SK-N-SH (cell line): ENCODE results near the gene LMF1. TPM values are rescaled to one million over a fixed set of nuclear protein-coding genes. Genes with fewer than 3 reads are reported as not detected.

Experiments used
- CTCF ChIA-PET: fragments of 300-600, 350-600 bp; formaldehyde crosslinking; extraction: SDS; loops from one replicate; lab custom pipeline; 2021; lab: Yijun Ruan, JAX
- POLR2A ChIA-PET: fragments of 350-600 bp; sonication (Branson Sonifier 250); formaldehyde crosslinking; extraction: SDS; loops from one replicate; lab custom pipeline; 2020; ENCODE audit warnings: antibody characterized with exemption, inconsistent platforms; lab: Yijun Ruan, JAX
- DNase-seq: peaks from one replicate; pipeline ENCODE4 v3.0.0; 2012
- H2AFZ ChIP-seq: fragments of 200-600 bp; sonication (generic); 2 replicates; pipeline ENCODE4 v1.8.1; 2016; ENCODE audit warnings: antibody characterized with exemption, mild to moderate bottlenecking, low read depth
- H3F3A ChIP-seq: fragments of 200-600 bp; sonication (generic); replicated peaks from 2 replicates; pipeline ENCODE3; 2016; ENCODE audit warnings: antibody characterized with exemption, mild to moderate bottlenecking; ENCODE audit not compliant: insufficient read depth
- H3K27ac ChIP-seq, 2 experiments: fragments of 200-500 bp in 1 of 2; fragments of 200-600 bp in 1 of 2; sonication (Bioruptor generic) in 1 of 2; sonication (generic), shearing (Covaris generic) in 1 of 2; 2 replicates each; pipeline versions ENCODE4 v1.5.1 to v1.6.1; 2014 to 2016; ENCODE audit warnings: low read depth in 2 of 2, inconsistent platforms in 1 of 2, low read length in 1 of 2, mild to moderate bottlenecking in 1 of 2, mixed read lengths in 1 of 2
- H3K27me3 ChIP-seq: fragments of 200-600 bp; sonication (generic), shearing (Covaris generic); 2 replicates; pipeline ENCODE4 v1.6.1; 2016; ENCODE audit warnings: mixed run types; ENCODE audit not compliant: insufficient read depth
- H3K36me3 ChIP-seq, 2 experiments: fragments of 200-500 bp in 1 of 2; fragments of 200-600 bp in 1 of 2; sonication (Bioruptor generic) in 1 of 2; sonication (generic) in 1 of 2; replicated peaks in 1 of 2; 2 replicates each; pipeline versions ENCODE3 to v1.5.1; 2014 to 2016; ENCODE audit warnings: low read length in 1 of 2, mild to moderate bottlenecking in 1 of 2; ENCODE audit not compliant: insufficient read depth in 2 of 2, control insufficient read depth in 1 of 2
- H3K4me1 ChIP-seq, 2 experiments: fragments of 200-500 bp in 1 of 2; fragments of 200-600 bp in 1 of 2; sonication (Bioruptor generic) in 1 of 2; sonication (generic), shearing (Covaris generic) in 1 of 2; 2 replicates each; pipeline versions ENCODE4 v1.5.1 to v1.6.1; 2014 to 2016; ENCODE audit warnings: low read depth in 1 of 2, low read length in 1 of 2, mixed run types in 1 of 2; ENCODE audit not compliant: insufficient read depth in 2 of 2, control insufficient read depth in 1 of 2
- H3K4me2 ChIP-seq: fragments of 200-600 bp; sonication (generic), shearing (Covaris generic); 2 replicates; pipeline ENCODE4 v1.6.1; 2017; ENCODE audit warnings: mixed run types
- H3K4me3 ChIP-seq, 2 experiments: fragments of 200-500 bp in 1 of 2; fragments of 200-600 bp in 1 of 2; sonication (Bioruptor generic) in 1 of 2; sonication (generic), shearing (Covaris generic) in 1 of 2; 2 replicates each; pipeline versions ENCODE4 v1.5.1 to v1.8.1; 2014 to 2016; ENCODE audit warnings: low read depth in 2 of 2, inconsistent platforms in 1 of 2, low read length in 1 of 2, mild to moderate bottlenecking in 1 of 2, mixed read lengths in 1 of 2, moderate library complexity in 1 of 2
- H3K79me2 ChIP-seq: fragments of 200-600 bp; sonication (generic); 2 replicates; pipeline ENCODE4 v1.8.1; 2017; ENCODE audit warnings: mild to moderate bottlenecking; ENCODE audit not compliant: insufficient read depth
- H3K9ac ChIP-seq: fragments of 200-600 bp; sonication (generic); 2 replicates; pipeline ENCODE4 v1.6.1; 2017; ENCODE audit warnings: mixed run types
- H3K9me2 ChIP-seq: fragments of 200-600 bp; sonication (generic); 2 replicates; pipeline ENCODE4 v1.6.1; 2017; ENCODE audit warnings: mixed run types
- H3K9me3 ChIP-seq: fragments of 200-600 bp; sonication (generic); 2 replicates; pipeline ENCODE4 v1.6.1; 2017; ENCODE audit warnings: mixed run types, mild to moderate bottlenecking, moderate library complexity
- H4K20me1 ChIP-seq: fragments of 200-600 bp; sonication (generic); 2 replicates; pipeline ENCODE4 v1.6.1; 2017; ENCODE audit warnings: mild to moderate bottlenecking, mixed run types; ENCODE audit not compliant: insufficient read depth
- CHD2 ChIP-seq: fragments of 150-350 bp; IDR thresholded peaks from 2 replicates; pipeline ENCODE4 v1.6.1; 2018; ENCODE audit warnings: low read length; ENCODE audit not compliant: partially characterized antibody
- CTCF ChIP-seq: fragments of 200-600 bp; sonication (generic); IDR thresholded peaks from 2 replicates; pipeline ENCODE4 v1.6.1; 2017; ENCODE audit warnings: antibody characterized with exemption, mild to moderate bottlenecking, moderate library complexity
- ELF1 ChIP-seq: IDR thresholded peaks from 2 replicates; pipeline ENCODE4 v1.4.0; 2012
- EZH2phosphoT487 ChIP-seq: fragments of 200-600 bp; sonication (generic); IDR thresholded peaks from 2 replicates; pipeline ENCODE4 v1.6.1; 2017; ENCODE audit warnings: low read depth, mixed run types, mild to moderate bottlenecking, antibody characterized with exemption, moderate library complexity, borderline replicate concordance
- FOXJ3 ChIP-seq: sonication (generic); formaldehyde crosslinking; IDR thresholded peaks from 2 replicates; pipeline ENCODE4 v1.5.1; 2020; ENCODE audit warnings: mild to moderate bottlenecking, missing genetic modification reagents
- GABPA ChIP-seq: IDR thresholded peaks from 2 replicates; pipeline ENCODE4 v1.4.0; 2012; ENCODE audit warnings: low read depth, mild to moderate bottlenecking
- IRF3 ChIP-seq: fragments of 150-350 bp; IDR thresholded peaks from 2 replicates; pipeline ENCODE4 v1.6.1; 2016; ENCODE audit warnings: mild to moderate bottlenecking, low read depth, low read length
- MEF2A ChIP-seq: IDR thresholded peaks from 2 replicates; pipeline ENCODE4 v1.4.0; 2012; ENCODE audit warnings: low read depth, borderline replicate concordance
- NFIC ChIP-seq: IDR thresholded peaks from 2 replicates; pipeline ENCODE4 v1.4.0; 2012; ENCODE audit warnings: borderline replicate concordance
- RAD21 ChIP-seq: IDR thresholded peaks from 2 replicates; pipeline ENCODE4 v1.6.1; 2012; ENCODE audit warnings: mild to moderate bottlenecking, low read length
- RCOR1 ChIP-seq: fragments of 150-350 bp; IDR thresholded peaks from 2 replicates; pipeline ENCODE4 v1.6.1; 2017; ENCODE audit warnings: antibody characterized with exemption, low read length
- RFX5 ChIP-seq: IDR thresholded peaks from 2 replicates; pipeline ENCODE4 v1.6.1; 2012; ENCODE audit warnings: mild to moderate bottlenecking, improper control_type of control experiment, low read length
- RXRA ChIP-seq: IDR thresholded peaks from 2 replicates; pipeline ENCODE4 v1.4.0; 2012; ENCODE audit warnings: low read depth, mild to moderate bottlenecking, borderline replicate concordance
- USF2 ChIP-seq: fragments of 150-350 bp; IDR thresholded peaks from 2 replicates; pipeline ENCODE4 v1.6.1; 2017; ENCODE audit warnings: antibody characterized with exemption, low read length, low read depth, borderline replicate concordance
- YY1 ChIP-seq: IDR thresholded peaks from 2 replicates; pipeline ENCODE4 v1.4.0; 2012; ENCODE audit warnings: low read depth, mild to moderate bottlenecking
- WGBS: methylation state at CpG from one replicate; pipeline ENCODE4 v1.1.6; 2017; ENCODE audit warnings: low lambda C conversion rate; 5-methylcytosine and 5-hydroxymethylcytosine counted together
- polyA plus RNA-seq, 3 experiments: library from polyadenylated mRNA; depleted of rRNA; stranded (reverse); fragments of >200 nt; gene quantifications; 2 replicates each; pipeline ENCODE4 v1.2.3, GENCODE V29; 2012

Gene LMF1
- polyA plus RNA-seq, 1 of the 3 experiments (the other 2 are of a cell fraction) = 5.7 TPM

GRCh38 chr16:822174-822908 lies 148.4 kb downstream of the LMF1 start (continued):
- no peak for TF ChIP-seq RFX5
- no peak for TF ChIP-seq CHD2
- TF ChIP-seq IRF3 = no peak
- no peak for TF ChIP-seq GABPA
- TF ChIP-seq EZH2phosphoT487 = no peak
- no peak for TF ChIP-seq RAD21

GRCh38 chr16:821751-822150 lies 149.0 kb downstream of the LMF1 start:
- TF ChIP-seq RCOR1 (no peak), YY1 (no peak), MEF2A (no peak), NFIC (no peak), USF2 (no peak), FOXJ3 (CRISPR knock-in tag) (no peak), RAD21 (no peak), ELF1 (no peak), RXRA (no peak), CTCF (no peak)
- TF ChIP-seq, all 33 proteins: peak for 0
- H3K4me3 ChIP-seq = no peak overlapping the region
- WGBS = 61% methylated on average over 12 of the region's 13 CpGs
- no peak overlapping the region for H2AFZ ChIP-seq
- ChIA-PET POLR2A (no interaction called here), CTCF (interaction anchor here (0.8 to 1.2 kb wide), 3 partner anchors 231 to 282 kb away, joined by 3 read pairs; no protein-coding TSS in a partner anchor)
- no peaks in the 10 kb centered on the region for H3K9me3 ChIP-seq
- H3K27me3 ChIP-seq = peaks cover 62% of the 10 kb centered on the region
- no peak overlapping the region for H3K4me2 ChIP-seq
- no peaks in the 10 kb centered on the region for H3K9me2 ChIP-seq
- H3K4me1 ChIP-seq = peaks cover 0 to 5% of the 10 kb centered on the region in 2 experiments; a peak in 2 of 4 replicates
- H4K20me1 ChIP-seq = no peaks in the 10 kb centered on the region
- H3K9ac ChIP-seq = no peak overlapping the region
- DNase-seq = no peak
- no peak overlapping the region for H3K27ac ChIP-seq
- H3K36me3 ChIP-seq = no peaks in the 10 kb centered on the region
- no peaks in the 10 kb centered on the region for H3K79me2 ChIP-seq
- no peaks in the 10 kb centered on the region for H3F3A ChIP-seq
